DND-41 (cell line): ENCODE data around the gene CLEC10A.

Experiments
- ATAC-seq: fragments of 200-7000 bp; cut with Tn5 transposase; 3 replicates; pipeline ENCODE4 v1.9.1; 2021; ENCODE audit warnings: low read depth; ENCODE audit not compliant: insufficient read depth
- DNase-seq: peaks from one replicate; pipeline ENCODE4 v3.0.0-alpha.2; 2020
- H2AFZ ChIP-seq: 2 replicates; pipeline ENCODE4 v1.6.0; 2012; ENCODE audit warnings: low read depth, low read length
- H3K27ac ChIP-seq: 2 replicates; pipeline ENCODE4 v1.5.1; 2012; ENCODE audit warnings: low read length, inconsistent platforms
- H3K27me3 ChIP-seq: fragments of 200-600 bp; sonication (generic); 2 replicates; pipeline ENCODE4 v1.6.0; 2012; ENCODE audit warnings: low read length, mild to moderate bottlenecking, inconsistent platforms; ENCODE audit not compliant: insufficient read depth, poor library complexity
- H3K36me3 ChIP-seq: 2 replicates; pipeline ENCODE4 v1.5.1; 2012; ENCODE audit warnings: low read length, inconsistent platforms; ENCODE audit not compliant: insufficient read depth
- H3K4me1 ChIP-seq: 2 replicates; pipeline ENCODE4 v1.5.1; 2012; ENCODE audit warnings: mild to moderate bottlenecking, low read length; ENCODE audit not compliant: insufficient read depth
- H3K4me2 ChIP-seq: 2 replicates; pipeline ENCODE4 v1.6.0; 2012; ENCODE audit warnings: mild to moderate bottlenecking, moderate library complexity, low read length, inconsistent platforms; ENCODE audit not compliant: insufficient read depth
- H3K4me3 ChIP-seq, 2 experiments: fragments of 200-600 bp in 1 of 2; shearing (Covaris generic) in 1 of 2; 2 replicates each; pipeline ENCODE4 v1.5.1; 2012 to 2016; ENCODE audit warnings: inconsistent platforms in 2 of 2, low read length in 2 of 2, mild to moderate bottlenecking in 2 of 2, low read depth in 1 of 2, moderate library complexity in 1 of 2
- H3K79me2 ChIP-seq: 2 replicates; pipeline ENCODE4 v1.6.0; 2012; ENCODE audit warnings: low read length, inconsistent platforms; ENCODE audit not compliant: insufficient read depth
- H3K9ac ChIP-seq: 2 replicates; pipeline ENCODE4 v1.6.0; 2012; ENCODE audit warnings: low read depth, mild to moderate bottlenecking, inconsistent platforms, low read length, moderate library complexity
- H3K9me3 ChIP-seq: 2 replicates; pipeline ENCODE4 v1.5.1; 2012; ENCODE audit warnings: low read length, moderate library complexity, mild to moderate bottlenecking, inconsistent platforms; ENCODE audit not compliant: insufficient read depth, severe bottlenecking
- H4K20me1 ChIP-seq: 2 replicates; pipeline ENCODE4 v1.6.0; 2012; ENCODE audit warnings: low read length; ENCODE audit not compliant: insufficient read depth
- EZH2 ChIP-seq: IDR thresholded peaks from 3 replicates; pipeline ENCODE4 v1.6.1; 2012; ENCODE audit warnings: borderline replicate concordance, low read depth, mild to moderate bottlenecking, moderate library complexity, low read length, inconsistent platforms; ENCODE audit not compliant: severe bottlenecking
- TF ChIP-seq, protein P1 (sequence below): IDR thresholded peaks from 2 replicates; pipeline ENCODE4 v1.5.1; 2012; ENCODE audit warnings: borderline replicate concordance, low read length, moderate library complexity, mild to moderate bottlenecking; ENCODE audit not compliant: poor library complexity, severe bottlenecking; ENCODE audit errors: extremely low read depth

CLEC10A gene

DNA sequence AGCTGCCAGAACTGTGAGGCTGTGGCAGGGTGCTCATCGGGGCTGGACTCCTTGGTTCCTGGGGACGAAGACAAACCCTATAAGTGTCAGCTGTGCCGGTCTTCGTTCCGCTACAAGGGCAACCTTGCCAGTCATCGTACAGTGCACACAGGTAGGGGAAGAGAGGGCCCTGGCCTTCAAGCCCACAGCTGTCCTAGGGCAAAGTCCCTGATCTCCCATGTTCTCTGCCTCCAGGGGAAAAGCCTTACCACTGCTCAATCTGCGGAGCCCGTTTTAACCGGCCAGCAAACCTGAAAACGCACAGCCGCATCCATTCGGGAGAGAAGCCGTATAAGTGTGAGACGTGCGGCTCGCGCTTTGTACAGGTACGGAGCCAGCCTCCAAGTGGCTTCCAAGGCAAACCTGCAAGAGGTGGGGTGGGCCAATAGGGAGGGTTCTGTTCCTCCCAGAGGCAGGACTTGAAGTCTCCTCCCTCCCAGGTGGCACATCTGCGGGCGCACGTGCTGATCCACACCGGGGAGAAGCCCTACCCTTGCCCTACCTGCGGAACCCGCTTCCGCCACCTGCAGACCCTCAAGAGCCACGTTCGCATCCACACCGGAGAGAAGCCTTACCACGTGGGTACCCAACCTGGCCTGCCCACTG lies 53.5 kb downstream of the CLEC10A start:
- H3K36me3 ChIP-seq, result no peaks in the 10 kb centered on the region
- H3K27me3 ChIP-seq, result no peaks in the 10 kb centered on the region
- H4K20me1 ChIP-seq, result no peaks in the 10 kb centered on the region
- TF ChIP-seq, protein P1, sequence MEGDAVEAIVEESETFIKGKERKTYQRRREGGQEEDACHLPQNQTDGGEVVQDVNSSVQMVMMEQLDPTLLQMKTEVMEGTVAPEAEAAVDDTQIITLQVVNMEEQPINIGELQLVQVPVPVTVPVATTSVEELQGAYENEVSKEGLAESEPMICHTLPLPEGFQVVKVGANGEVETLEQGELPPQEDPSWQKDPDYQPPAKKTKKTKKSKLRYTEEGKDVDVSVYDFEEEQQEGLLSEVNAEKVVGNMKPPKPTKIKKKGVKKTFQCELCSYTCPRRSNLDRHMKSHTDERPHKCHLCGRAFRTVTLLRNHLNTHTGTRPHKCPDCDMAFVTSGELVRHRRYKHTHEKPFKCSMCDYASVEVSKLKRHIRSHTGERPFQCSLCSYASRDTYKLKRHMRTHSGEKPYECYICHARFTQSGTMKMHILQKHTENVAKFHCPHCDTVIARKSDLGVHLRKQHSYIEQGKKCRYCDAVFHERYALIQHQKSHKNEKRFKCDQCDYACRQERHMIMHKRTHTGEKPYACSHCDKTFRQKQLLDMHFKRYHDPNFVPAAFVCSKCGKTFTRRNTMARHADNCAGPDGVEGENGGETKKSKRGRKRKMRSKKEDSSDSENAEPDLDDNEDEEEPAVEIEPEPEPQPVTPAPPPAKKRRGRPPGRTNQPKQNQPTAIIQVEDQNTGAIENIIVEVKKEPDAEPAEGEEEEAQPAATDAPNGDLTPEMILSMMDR, result no peak
- no peak for TF ChIP-seq EZH2
- DNase-seq, result no peak
- no peak overlapping the region for H3K4me2 ChIP-seq
- no peak for ATAC-seq
- H3K4me3 ChIP-seq, result no peak overlapping the region
- H3K79me2 ChIP-seq, result no peaks in the 10 kb centered on the region
- H3K9me3 ChIP-seq, result no peaks in the 10 kb centered on the region
- no peak overlapping the region for H2AFZ ChIP-seq
- no peak overlapping the region for H3K9ac ChIP-seq
- H3K27ac ChIP-seq, result no peak overlapping the region
- peaks cover 21% of the 10 kb centered on the region for H3K4me1 ChIP-seq

GRCh38 chr17:7025245-7025644 lies 54.8 kb downstream of the CLEC10A start:
- Histone ChIP-seq H2AFZ (no peak overlapping the region), H4K20me1 (no peaks in the 10 kb centered on the region), H3K4me1 (peaks cover 25% of the 10 kb centered on the region), H3K4me2 (no peak overlapping the region), H3K4me3 (no peak overlapping the region), H3K9me3 (no peaks in the 10 kb centered on the region), H3K36me3 (no peaks in the 10 kb centered on the region), H3K27ac (no peak overlapping the region), H3K9ac (no peak overlapping the region), H3K27me3 (no peaks in the 10 kb centered on the region), H3K79me2 (no peaks in the 10 kb centered on the region)
- DNase-seq (no peak), ATAC-seq (no peak)
- no peak for TF ChIP-seq EZH2
- TF ChIP-seq, protein P1, result no peak
